ENCODE results near the gene ACTA2.

DNA sequence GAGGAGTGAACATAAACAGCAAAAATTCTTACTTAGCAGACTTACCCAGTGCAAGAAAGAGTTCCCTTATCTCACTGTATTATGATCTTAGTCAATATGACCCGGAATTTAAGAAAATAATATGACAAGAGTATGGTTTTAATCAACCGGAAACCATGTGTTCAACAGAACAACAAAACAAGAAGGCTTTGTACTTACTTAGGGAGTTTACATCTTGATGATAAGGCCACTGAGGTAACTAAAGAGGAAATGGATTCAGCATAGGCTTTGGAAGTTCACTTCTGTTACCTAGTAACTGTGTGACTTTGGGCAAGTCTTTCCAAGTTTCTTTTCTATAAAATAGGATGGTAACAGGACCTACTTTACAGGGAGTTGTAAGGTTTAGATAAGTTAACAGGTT, 30.6 kb upstream of the ACTA2 start:
- TF ChIP-seq, protein P1, sequence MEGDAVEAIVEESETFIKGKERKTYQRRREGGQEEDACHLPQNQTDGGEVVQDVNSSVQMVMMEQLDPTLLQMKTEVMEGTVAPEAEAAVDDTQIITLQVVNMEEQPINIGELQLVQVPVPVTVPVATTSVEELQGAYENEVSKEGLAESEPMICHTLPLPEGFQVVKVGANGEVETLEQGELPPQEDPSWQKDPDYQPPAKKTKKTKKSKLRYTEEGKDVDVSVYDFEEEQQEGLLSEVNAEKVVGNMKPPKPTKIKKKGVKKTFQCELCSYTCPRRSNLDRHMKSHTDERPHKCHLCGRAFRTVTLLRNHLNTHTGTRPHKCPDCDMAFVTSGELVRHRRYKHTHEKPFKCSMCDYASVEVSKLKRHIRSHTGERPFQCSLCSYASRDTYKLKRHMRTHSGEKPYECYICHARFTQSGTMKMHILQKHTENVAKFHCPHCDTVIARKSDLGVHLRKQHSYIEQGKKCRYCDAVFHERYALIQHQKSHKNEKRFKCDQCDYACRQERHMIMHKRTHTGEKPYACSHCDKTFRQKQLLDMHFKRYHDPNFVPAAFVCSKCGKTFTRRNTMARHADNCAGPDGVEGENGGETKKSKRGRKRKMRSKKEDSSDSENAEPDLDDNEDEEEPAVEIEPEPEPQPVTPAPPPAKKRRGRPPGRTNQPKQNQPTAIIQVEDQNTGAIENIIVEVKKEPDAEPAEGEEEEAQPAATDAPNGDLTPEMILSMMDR (conservative IDR thresholded peaks at IDR 0.05) = no peak
- no peak for TF ChIP-seq ZFX (IDR thresholded peaks at IDR 0.05)

All from C4-2B (cell line).